Measurements from ENCODE around the gene TUBAL3. TPM values are rescaled to one million over a fixed set of nuclear protein-coding genes. Genes with fewer than 3 reads are reported as not detected.

Gene TUBAL3
- total RNA-seq, 1 donor from 2014 or later = not detected

GRCh38 chr10:5400468-5401240 lies 4.0 kb downstream of the TUBAL3 start:
- H3K27ac Mint-ChIP-seq = no peak overlapping the region
- intact Hi-C loops (cut with micrococcal nuclease) = no loop called here
- ChIA-PET CTCF (no interaction called here), POLR2A (no interaction called here)
- no peaks in the 10 kb centered on the region for H3K9me3 Mint-ChIP-seq
- H3K4me1 Mint-ChIP-seq = no peaks in the 10 kb centered on the region
- TF ChIP-seq CTCF (IDR thresholded peaks at IDR 0.05) = no peak
- DNase-seq (no peak), ATAC-seq (ENCODE audit: low read depth) (no peak)
- H3K36me3 Mint-ChIP-seq (ENCODE audit: low read depth) = no peaks in the 10 kb centered on the region
- H3K27me3 Mint-ChIP-seq = peaks cover 19% of the 10 kb centered on the region
- H3K4me3 Mint-ChIP-seq = no peak overlapping the region

DNA sequence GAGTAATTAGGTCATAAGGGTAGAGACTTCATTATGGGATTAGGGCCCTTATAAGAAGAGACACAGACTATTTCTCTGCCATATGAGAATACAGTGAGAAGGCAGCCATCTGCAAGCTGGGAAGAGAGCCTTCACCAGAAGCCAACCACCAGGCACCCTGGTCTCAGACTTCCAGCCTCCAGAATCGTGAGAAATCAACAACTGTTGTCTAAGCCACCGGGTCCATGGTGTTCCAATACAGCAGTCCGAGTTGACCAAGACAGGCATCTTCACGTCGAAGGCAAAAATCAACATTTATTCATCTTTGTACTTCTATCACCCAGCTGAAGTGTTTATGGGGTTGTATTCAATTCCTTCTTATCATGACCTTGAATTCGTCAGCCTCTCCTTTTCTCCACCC lies 5.3 kb downstream of the TUBAL3 start:
- no peak for ATAC-seq (ENCODE audit: low read depth)
- no peaks in the 10 kb centered on the region for H3K9me3 Mint-ChIP-seq
- intact Hi-C loops (cut with micrococcal nuclease) = no loop called here
- TF ChIP-seq CTCF (IDR thresholded peaks at IDR 0.05) = no peak
- ChIA-PET POLR2A (no interaction called here), CTCF (no interaction called here)
- H3K27me3 Mint-ChIP-seq = peaks cover 19% of the 10 kb centered on the region
- no peaks in the 10 kb centered on the region for H3K4me1 Mint-ChIP-seq
- H3K27ac Mint-ChIP-seq = no peak overlapping the region
- no peak overlapping the region for H3K4me3 Mint-ChIP-seq
- H3K36me3 Mint-ChIP-seq (ENCODE audit: low read depth) = no peaks in the 10 kb centered on the region
- no peak for DNase-seq

- intact Hi-C loops (cut with micrococcal nuclease) = no loop called here
- TF ChIP-seq CTCF (IDR thresholded peaks at IDR 0.05) = no peak
- DNase-seq (no peak), ATAC-seq (ENCODE audit: low read depth) (no peak)
- no peak overlapping the region for H3K27ac Mint-ChIP-seq
- H3K9me3 Mint-ChIP-seq = peaks cover 3% of the 10 kb centered on the region
- H3K27me3 Mint-ChIP-seq = peaks cover 16% of the 10 kb centered on the region
- H3K4me3 Mint-ChIP-seq = no peak overlapping the region
- ChIA-PET POLR2A (no interaction called here), CTCF (no interaction called here)
- no peaks in the 10 kb centered on the region for H3K36me3 Mint-ChIP-seq (ENCODE audit: low read depth)
- no peaks in the 10 kb centered on the region for H3K4me1 Mint-ChIP-seq
Measured at GRCh38 chr10:5396556-5397300, 7.9 kb downstream of the TUBAL3 start.

DNA sequence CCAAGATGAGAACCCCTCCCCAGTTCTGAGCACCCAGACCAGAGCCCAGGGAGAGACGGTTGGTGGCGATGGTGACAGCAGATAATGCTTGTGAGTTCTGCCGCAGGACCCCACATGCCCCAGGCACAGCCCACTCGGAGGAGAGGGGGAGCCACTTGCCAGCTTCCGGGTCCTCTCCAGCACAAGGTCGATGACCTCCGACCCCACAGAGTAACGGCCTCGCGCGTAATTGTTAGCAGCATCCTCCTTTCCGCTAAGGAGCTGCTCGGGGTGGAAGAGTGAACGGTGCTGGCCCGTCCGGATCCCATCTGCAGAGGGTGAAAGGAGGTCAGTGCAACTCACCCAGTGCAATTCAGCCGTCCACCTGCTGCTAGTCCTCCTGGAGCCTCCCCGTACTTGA lies 9.5 kb downstream of the TUBAL3 start:
- H3K36me3 Mint-ChIP-seq (ENCODE audit: low read depth) = peaks cover 3% of the 10 kb centered on the region
- CTCF ChIA-PET = no interaction called here

More for the DNA sequence above, 9.5 kb downstream of the TUBAL3 start:
- POLR2A ChIA-PET = no interaction called here
- H3K9me3 Mint-ChIP-seq = peaks cover 17% of the 10 kb centered on the region
- TF ChIP-seq CTCF (IDR thresholded peaks at IDR 0.05) = no peak
- H3K4me1 Mint-ChIP-seq = no peaks in the 10 kb centered on the region
- no peak overlapping the region for H3K27ac Mint-ChIP-seq
- intact Hi-C loops (cut with micrococcal nuclease) = no loop called here
- DNase-seq = no peak
- no peak overlapping the region for H3K4me3 Mint-ChIP-seq
- ATAC-seq (ENCODE audit: low read depth) = no peak
- H3K27me3 Mint-ChIP-seq = peaks cover 16% of the 10 kb centered on the region

Measured in activated B cell treated with CpG ODN at 0.5 μM for 24 hours (primary cell).